Activated CD8-positive, alpha-beta memory T cell treated with anti-CD3 and anti-CD28 coated beads, Interleukin-2, amount 50 U/mL, for 1 hour (primary cell): ENCODE results near the gene KRTAP16-1.
"Not testable (repeated sequence)": the region's sequence is repeated elsewhere in the genome, so short reads cannot be mapped to it uniquely, and the experiment has no call there.

Source experiments
- DNase-seq: peaks from one replicate; pipeline ENCODE4 v3.0.0-alpha.2; 2020; ENCODE audit errors: extremely low read depth

KRTAP16-1 gene, protein sequence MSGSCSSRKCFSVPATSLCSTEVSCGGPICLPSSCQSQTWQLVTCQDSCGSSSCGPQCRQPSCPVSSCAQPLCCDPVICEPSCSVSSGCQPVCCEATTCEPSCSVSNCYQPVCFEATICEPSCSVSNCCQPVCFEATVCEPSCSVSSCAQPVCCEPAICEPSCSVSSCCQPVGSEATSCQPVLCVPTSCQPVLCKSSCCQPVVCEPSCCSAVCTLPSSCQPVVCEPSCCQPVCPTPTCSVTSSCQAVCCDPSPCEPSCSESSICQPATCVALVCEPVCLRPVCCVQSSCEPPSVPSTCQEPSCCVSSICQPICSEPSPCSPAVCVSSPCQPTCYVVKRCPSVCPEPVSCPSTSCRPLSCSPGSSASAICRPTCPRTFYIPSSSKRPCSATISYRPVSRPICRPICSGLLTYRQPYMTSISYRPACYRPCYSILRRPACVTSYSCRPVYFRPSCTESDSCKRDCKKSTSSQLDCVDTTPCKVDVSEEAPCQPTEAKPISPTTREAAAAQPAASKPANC

DNA sequence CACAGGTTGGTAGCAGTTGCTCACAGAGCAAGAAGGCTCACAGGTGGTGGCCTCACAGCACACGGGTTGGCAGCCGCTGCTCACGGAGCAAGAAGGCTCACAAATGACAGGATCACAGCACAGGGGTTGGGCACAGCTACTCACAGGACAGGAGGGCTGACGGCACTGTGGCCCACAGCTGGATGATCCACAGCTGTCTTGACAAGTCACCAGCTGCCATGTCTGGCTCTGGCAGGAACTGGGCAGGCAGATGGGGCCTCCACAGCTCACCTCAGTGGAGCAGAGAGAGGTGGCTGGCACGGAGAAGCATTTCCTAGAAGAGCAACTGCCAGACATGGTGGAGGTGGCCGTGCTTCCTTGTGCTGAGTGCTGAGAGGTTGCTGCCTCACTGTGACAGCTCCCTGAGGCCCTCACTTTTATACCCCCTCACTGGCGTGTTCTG lies at the start of gene KRTAP16-1:
KRTAP16-1 (minus strand) TSS at position 392 of the 442 bp plus-strand sequence; CDS start at position 336, 56 bp downstream.
- DNase-seq: peak; percentile 27

- DNase-seq: no peak
Observed at GRCh38 chr17:41354536-41354935, 45.4 kb upstream of the KRTAP16-1 start.

DNA sequence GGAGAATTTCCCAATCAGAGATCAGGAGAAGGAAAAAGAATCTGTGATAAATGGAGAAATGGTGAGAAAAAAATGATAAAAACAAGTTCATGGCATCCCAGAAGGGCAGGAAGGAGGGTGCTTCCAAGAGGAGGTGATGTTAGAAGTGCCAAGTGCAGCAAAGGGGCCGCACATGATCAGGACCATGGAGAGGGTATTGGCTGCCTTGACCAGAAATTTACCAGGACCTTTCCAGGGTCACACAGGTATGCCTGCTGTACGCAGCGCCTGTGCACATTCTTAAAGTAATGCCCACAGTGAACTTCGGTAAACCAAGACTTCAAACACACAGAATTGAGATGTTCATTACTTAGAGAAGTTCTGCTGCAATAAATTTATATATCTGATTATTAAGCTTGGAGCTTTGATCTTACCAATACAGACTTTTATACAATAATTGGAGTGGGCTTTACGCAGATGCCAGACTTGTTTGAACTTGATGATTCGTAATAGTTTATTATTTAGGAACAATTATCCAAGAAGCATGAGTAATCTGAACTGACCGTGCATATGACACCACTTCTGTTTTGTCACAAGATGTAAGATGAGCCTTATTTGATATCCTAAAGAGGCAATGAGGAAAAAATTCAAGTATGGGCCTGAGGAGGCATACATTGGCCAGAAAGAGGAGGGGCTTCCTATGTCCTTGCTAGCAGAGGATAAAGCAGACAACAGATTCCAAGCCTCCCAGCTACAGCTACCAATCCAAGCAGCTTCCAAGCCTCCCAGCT lies 43.7 kb upstream of the KRTAP16-1 start:
- DNase-seq: no peak

DNA sequence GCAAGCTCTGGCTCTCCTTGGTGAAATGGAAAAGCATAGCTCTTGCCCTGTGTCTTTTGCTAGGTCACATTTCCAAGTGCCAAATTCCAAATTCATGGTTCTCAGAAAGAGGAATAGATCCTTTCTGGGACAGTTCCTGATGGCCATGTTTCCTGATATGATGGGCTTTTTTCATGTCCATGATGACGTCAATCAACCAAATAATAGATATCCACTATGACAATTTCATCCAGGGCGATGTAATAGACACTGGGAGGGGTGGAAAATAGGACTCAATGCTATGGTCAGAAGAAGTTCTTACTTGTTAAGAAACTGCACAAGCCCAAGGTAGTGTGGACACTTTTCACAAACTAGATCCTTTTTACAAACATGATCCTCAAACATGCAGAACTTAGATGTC lies 42.1 kb upstream of the KRTAP16-1 start:
- no peak for DNase-seq

GRCh38 chr17:41350381-41350878 lies 41.3 kb upstream of the KRTAP16-1 start, which contains the start of gene KRT33A:
Gene KRT33A (minus strand): TSS chr17:41350828. CDS start chr17:41350767, 61 bp downstream.
- DNase-seq: not testable (repeated sequence)

DNA sequence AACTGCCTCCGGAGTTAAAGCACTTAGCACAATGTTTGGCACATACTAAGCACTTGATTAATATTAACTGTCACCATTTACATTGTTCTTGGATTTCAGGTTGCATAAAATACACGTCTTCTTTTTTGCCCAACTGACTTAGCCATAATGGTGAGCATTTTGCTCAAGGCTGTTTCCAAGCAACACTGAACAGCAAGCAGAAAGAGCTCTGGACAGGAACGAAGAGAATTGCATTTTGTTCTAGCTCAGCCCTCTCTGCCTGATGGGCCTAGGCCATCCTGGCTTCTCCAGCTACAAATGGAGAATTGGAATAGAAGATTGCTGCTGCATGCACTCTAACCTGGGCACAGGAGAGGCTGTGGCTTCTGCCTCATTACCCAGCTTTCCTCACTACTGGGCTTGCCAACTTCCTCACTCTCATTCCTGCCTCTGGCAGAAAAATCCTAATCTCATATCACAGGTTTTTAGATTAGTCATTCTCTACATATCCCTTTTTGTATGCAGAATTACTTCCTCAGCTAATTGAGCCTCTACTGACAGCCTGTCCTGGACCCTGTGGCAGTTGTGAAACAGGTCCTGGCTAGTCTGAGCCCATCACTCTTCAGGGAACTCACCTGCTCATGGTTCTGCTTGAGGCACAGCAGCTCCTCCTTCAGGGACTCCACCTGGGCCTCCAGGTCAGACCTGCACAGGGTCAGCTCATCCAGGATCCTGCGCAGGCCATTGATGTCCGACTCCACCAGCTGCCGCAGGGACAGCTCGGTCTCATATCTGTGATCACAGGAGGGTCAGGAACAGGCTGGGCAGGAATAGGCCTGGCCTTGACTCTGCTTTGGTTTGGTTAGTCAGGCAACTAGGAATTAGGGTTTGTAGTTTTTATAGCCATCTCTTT lies 39.0 kb upstream of the KRTAP16-1 start:
- no peak for DNase-seq

- not testable (repeated sequence) for DNase-seq
Observed at GRCh38 chr17:41346421-41346820, 37.3 kb upstream of the KRTAP16-1 start.

DNA sequence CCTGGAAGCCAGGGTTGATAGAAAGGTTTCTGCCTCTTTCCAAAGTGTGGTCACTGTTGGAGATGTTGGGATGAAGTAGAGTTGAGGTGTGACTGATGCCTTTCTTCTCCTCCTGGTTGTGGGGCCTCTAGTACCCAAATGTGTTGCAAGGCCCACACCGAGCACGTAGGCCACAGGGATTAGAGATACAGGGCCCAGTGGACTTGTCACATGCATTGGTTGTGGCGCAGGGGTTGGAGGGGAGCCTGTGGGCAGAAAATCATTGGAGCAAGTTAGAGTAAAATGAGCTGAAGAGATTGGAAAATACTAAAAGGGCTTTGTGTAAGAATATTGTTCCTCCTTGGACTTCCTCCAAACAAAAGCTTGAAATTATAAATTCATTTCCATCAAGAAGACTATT lies 36.9 kb upstream of the KRTAP16-1 start:
- no peak for DNase-seq

DNA sequence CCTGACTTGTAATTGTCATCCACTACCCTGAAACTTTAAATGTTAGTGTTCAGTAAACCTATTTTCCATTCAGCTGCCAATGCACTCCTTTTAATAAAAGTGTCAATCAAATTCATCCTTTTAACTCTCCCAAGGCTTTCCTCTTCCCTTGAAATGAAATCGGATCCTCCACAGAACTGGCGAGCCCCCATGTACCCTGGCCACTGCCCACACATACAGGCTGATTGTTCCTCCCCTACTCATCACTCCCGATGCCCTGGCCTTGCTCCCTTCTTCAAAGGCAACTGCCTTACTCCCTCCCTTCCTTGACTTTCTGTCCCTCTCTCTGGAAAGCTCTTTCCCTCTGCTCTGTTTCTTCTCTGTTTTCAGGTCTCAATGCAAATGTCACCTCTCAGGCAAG lies 33.9 kb upstream of the KRTAP16-1 start:
- DNase-seq: no peak

DNA sequence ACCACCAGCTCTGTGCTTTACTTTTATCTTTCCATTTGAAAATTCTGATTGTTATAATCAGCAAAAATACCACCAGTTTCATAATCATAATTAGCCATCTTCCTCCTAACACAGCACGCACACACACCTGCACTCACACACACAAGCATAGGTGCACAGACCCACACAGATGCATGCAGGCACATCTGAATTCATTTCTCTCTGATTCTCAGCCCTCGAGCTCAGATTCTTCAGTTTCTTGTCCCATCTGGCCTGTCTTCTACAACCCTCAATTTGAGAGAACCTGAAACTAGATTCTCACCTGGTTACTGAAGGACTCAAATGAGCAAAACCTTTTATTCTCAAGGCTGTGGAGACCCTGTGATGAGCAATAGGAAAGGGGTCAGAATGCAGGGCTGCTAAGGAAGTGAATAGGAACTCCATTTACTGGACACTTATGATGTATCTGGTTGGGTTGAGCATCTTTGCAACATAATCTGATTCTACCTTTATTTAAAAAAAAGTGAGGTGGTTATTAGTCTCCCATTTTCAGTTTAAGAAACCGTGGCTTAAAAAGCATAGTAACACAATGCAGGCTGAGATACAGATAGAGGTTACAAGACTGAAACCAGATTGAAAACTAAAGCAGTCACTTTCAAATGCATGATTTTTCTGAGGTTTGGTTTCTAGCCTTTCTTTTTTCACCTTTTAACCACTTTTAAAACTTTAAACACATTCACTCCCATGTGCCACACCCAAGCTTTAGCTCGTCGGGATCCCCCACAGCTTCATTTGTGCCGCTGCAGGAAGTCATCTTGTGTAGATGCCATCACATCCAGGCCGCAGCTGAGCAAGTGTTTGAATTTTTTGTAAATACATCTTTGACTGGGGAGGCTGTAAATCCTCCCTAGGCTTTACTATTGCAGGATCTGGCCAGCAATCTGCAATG lies 32.1 kb upstream of the KRTAP16-1 start:
- DNase-seq: no peak

- DNase-seq: no peak
Observed at GRCh38 chr17:41340494-41340893, 31.4 kb upstream of the KRTAP16-1 start.

- no peak for DNase-seq
Observed at GRCh38 chr17:41339571-41340172, 30.6 kb upstream of the KRTAP16-1 start.

DNA sequence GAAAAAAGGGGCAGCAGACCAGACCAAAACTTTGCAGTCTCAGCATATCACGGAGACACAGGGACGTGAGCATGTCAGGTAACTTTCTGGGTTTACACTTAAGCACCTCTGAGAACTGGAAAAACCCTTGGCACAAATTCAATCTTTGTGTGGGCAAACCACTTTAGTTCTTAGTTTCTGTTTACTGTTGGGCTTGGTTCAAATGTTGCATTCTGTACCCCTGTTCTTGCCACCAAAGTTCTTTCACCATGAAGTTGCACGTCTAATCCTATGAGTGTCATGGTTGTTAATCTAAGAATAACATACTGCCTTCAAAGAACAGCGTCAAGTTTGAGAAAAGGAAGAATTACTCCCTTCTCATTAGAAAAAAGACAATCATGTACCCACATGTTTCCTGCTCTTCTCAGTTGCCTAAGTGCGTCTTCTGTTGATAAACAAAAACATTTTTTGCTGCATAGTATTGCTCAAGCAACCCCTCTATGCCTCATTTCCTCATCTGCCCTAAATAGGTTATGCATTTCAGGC lies 29.9 kb upstream of the KRTAP16-1 start:
- DNase-seq: peak; percentile 36

DNA sequence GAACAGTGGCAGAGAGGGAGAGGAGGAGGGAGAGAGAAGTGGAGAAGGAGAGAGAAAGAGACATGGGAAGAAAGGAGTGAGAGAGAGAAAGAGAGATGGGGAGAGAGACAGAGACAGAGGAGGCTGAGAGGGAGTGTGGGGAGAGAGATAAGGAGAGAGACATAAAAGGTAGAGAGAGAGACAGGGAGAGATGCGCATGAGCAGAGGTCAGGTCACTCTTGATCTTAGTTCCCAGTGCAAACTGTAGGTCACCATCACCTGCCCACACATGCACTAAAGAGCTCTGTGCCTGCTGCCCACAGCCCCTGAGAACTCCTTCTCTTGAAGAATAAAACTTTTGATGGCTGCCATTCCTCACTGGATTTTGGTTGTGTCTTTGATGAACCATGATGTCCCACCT lies 26.6 kb upstream of the KRTAP16-1 start:
- DNase-seq: no peak

- no peak for DNase-seq
Observed at GRCh38 chr17:41334385-41335305, 25.5 kb upstream of the KRTAP16-1 start.

DNA sequence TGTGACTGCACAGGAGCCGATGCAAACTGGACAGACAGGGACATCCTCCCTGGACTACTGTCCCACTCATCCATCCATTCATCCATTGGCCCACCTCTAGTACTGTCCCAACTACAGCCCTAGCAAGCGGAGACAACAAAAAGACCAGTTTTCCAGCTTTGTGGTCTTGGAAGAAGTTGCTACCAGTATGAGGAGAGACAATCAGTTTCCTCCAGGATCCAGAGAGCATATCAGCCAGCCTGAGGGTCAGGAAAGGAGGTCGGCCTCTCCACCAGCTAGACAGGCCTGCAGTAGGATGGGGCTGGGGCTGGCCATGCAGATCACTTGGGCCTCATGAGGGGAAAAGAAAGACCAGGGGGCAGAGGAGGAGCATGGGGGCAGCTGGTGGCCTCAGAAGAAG lies 24.7 kb upstream of the KRTAP16-1 start:
- no peak for DNase-seq

GRCh38 chr17:41333098-41333497 lies 24.0 kb upstream of the KRTAP16-1 start:
- no peak for DNase-seq

DNA sequence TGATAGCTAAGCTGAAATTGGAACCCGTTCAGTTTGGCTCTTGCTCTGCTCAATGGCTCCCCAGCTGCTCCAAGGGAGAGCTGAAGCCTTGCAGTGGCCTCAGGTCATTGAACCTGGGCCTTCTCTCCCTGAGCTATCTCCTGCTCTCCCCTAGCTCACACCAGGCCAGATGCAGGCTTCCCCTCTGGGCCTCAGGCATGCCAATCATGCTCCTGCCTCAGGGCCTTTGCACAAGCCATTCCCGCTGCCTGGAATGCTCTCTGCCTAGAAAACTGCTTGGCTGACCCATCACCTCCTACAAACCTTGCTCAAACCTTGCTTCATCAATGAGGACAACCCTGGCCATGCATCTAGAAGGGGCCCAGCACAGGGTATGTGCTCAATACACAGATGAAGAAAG lies 23.1 kb upstream of the KRTAP16-1 start:
- no peak for DNase-seq
